K562 (cell line): ENCODE data around the gene ZFHX2. TPM values are rescaled to one million over a fixed set of nuclear protein-coding genes. Genes with fewer than 3 reads are reported as not detected.

Experiments used
- CREBBP ChIP-seq: IDR thresholded peaks from one replicate; pipeline ENCODE4 v1.6.1; 2012; ENCODE audit warnings: low read depth, mild to moderate bottlenecking, control low read depth, inconsistent platforms, low read length
- ILF3 ChIP-seq: fragments of 450-650 bp; IDR thresholded peaks from 2 replicates; pipeline ENCODE4 v1.6.1; 2018; ENCODE audit warnings: antibody characterized with exemption, mild to moderate bottlenecking, moderate library complexity, borderline replicate concordance
- POLR2H ChIP-seq: IDR thresholded peaks from 2 replicates; pipeline ENCODE4 v1.6.1; 2016; ENCODE audit warnings: missing genetic modification characterization, low read depth, mild to moderate bottlenecking, control low read depth, missing compliant biosample characterization, moderate library complexity
- PRPF4 ChIP-seq: fragments of 200-400 bp; formaldehyde crosslinking; IDR thresholded peaks from one replicate; pipeline ENCODE4 v1.6.1; 2017; ENCODE audit warnings: low read length, low read depth, mild to moderate bottlenecking; ENCODE audit not compliant: insufficient read depth, poor library complexity, severe bottlenecking
- RCOR1 ChIP-seq, 2 experiments: IDR thresholded peaks; 2 replicates each; pipeline ENCODE4 v1.6.1; 2012; ENCODE audit warnings: low read depth in 2 of 2, low read length in 2 of 2, borderline replicate concordance in 1 of 2, improper control_type of control experiment in 1 of 2
- SOX6 ChIP-seq: fragments of 450-650 bp; IDR thresholded peaks from 2 replicates; pipeline ENCODE4 v1.6.1; 2014; ENCODE audit warnings: mild to moderate bottlenecking
- SRSF1 ChIP-seq: fragments of 200-400 bp; formaldehyde crosslinking; IDR thresholded peaks from 2 replicates; pipeline ENCODE4 v1.6.1; 2017; ENCODE audit warnings: mild to moderate bottlenecking, low read depth, low read length, moderate library complexity
- TRIM24 ChIP-seq, 2 experiments: fragments of 450-650 bp; IDR thresholded peaks; 2 replicates each; pipeline ENCODE4 v1.6.1; 2016
- XRCC5 ChIP-seq: fragments of 200-400 bp; formaldehyde crosslinking; IDR thresholded peaks from 2 replicates; pipeline ENCODE4 v1.6.1; 2017; ENCODE audit warnings: low read depth, mild to moderate bottlenecking, low read length
- YY1 ChIP-seq, 3 experiments: IDR thresholded peaks; 2 replicates each; pipeline ENCODE4 v1.6.1; 2011; ENCODE audit warnings: low read length in 2 of 3, mild to moderate bottlenecking in 2 of 3, moderate library complexity in 2 of 3, borderline replicate concordance in 1 of 3, control low read depth in 1 of 3, low read depth in 1 of 3; ENCODE audit not compliant: insufficient read depth in 3 of 3, insufficient replicate concordance in 2 of 3, control insufficient read depth in 1 of 3, insufficient read length in 1 of 3; ENCODE audit errors: extremely low read depth in 1 of 3
- ZNF253 ChIP-seq: fragments of 250-450 bp; sonication (Bioruptor Pico); conservative IDR thresholded peaks from 2 replicates; pipeline ENCODE4 v1.6.1; 2021; ENCODE audit warnings: mild to moderate bottlenecking
- polyA plus RNA-seq, 8 experiments: library from polyadenylated mRNA; depleted of rRNA in 4 of 8; stranded (reverse) in 5 of 8; unstranded in 3 of 8; fragments of >200 nt; fragmentation: Nextera tagmentation in 2 of 8; fragmentation: Illumina TruSeq in 1 of 8; extraction: Ambion mirVana in 2 of 8; extraction: Trizol in 1 of 8; gene quantifications; 2 replicates each; pipeline versions ENCODE4 v1.2.1 to v1.2.3, GENCODE V29; 2011 to 2014; ENCODE audit warnings: inconsistent platforms in 1 of 8, missing spikeins in 1 of 8
- total RNA-seq, 7 experiments: library from RNA; depleted of rRNA in 6 of 7; stranded (reverse); fragments of >200 nt in 6 of 7; fragmentation: Illumina TruSeq in 2 of 7; extraction: Trizol in 2 of 7; gene quantifications; 2 replicates each; pipeline versions ENCODE4 v1.2.1 to v1.2.3, GENCODE V29; 2011 to 2021; ENCODE audit warnings: low replicate concordance in 1 of 7
- TF ChIP-seq, protein P1 (sequence below): fragments of 200-400 bp; formaldehyde crosslinking; IDR thresholded peaks from 2 replicates; pipeline ENCODE4 v1.6.1; 2017; ENCODE audit warnings: mild to moderate bottlenecking, low read depth, low read length, moderate library complexity

The ZFHX2 gene
- total and polyA plus RNA-seq, 9 of the 15 experiments (the other 6 are each of a cell fraction or from before 2014, with no cell fraction given) = 0.06 to 0.11 (median 0.11) TPM; not detected in 4

DNA sequence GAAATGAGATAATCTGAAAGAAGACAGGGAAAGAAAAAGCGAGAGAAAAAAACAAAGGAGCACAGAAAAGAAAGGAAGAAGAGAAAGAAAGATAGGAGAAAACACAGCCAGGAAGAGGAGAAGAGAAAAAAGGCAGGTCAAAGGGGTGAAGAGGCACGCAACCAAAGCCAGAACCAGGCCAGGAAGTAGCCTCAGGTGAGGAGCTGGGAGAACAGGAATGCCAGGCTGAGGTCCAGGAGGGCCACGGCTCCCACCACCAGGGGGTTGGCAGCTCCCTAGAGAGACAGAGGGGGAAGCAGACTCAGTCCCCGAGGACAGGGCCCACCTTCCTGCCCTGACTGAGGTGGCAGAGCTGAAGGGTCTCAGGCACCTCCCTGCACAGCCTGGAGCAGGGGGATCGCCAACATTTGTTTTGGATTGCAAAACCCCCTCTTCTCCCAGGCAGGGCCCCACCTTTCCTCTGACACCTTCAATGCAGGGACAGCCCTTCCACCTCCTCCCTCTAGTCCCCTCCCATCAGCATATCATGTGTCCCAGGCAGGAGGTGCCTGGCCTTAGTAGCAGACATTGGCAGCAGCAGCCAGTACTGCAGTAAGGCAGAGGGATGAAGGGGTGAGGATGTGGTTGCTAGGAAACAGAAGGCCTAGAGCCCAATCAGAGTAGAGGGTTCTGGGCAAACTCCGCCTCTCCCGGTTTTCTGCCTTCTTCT, 18.0 kb upstream of the ZFHX2 start (continued):
- TF ChIP-seq, protein P1, sequence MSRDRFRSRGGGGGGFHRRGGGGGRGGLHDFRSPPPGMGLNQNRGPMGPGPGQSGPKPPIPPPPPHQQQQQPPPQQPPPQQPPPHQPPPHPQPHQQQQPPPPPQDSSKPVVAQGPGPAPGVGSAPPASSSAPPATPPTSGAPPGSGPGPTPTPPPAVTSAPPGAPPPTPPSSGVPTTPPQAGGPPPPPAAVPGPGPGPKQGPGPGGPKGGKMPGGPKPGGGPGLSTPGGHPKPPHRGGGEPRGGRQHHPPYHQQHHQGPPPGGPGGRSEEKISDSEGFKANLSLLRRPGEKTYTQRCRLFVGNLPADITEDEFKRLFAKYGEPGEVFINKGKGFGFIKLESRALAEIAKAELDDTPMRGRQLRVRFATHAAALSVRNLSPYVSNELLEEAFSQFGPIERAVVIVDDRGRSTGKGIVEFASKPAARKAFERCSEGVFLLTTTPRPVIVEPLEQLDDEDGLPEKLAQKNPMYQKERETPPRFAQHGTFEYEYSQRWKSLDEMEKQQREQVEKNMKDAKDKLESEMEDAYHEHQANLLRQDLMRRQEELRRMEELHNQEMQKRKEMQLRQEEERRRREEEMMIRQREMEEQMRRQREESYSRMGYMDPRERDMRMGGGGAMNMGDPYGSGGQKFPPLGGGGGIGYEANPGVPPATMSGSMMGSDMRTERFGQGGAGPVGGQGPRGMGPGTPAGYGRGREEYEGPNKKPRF = no peak
- TF ChIP-seq CREBBP (no peak), XRCC5 (no peak), POLR2H (tag) (no peak), RCOR1 (IDR thresholded peaks at IDR 0.05; ENCODE audit: borderline replicate concordance in 1 of 2, low read depth in 2 of 2, low read length in 2 of 2) (peak in 1 of 2 experiments; percentile 67; a peak in 2 of 4 replicates), PRPF4 (no peak), ZNF253 (no peak), YY1 (IDR thresholded peaks at IDR 0.05; ENCODE audit: borderline replicate concordance in 1 of 3, control insufficient read depth in 1 of 3, extremely low read depth in 1 of 3, insufficient read depth in 3 of 3, insufficient read length in 1 of 3, insufficient replicate concordance in 2 of 3, low read depth in 1 of 3, low read length in 2 of 3) (no peak), ILF3 (no peak), SOX6 (no peak), TRIM24 (IDR thresholded peaks at IDR 0.05) (no peak), SRSF1 (no peak)
